ENCODE measurements around the gene SLC26A6.
A peak's percentile ranks its signal among the peaks of the same experiment; 100 is the strongest.

SLC26A6 gene

DNA sequence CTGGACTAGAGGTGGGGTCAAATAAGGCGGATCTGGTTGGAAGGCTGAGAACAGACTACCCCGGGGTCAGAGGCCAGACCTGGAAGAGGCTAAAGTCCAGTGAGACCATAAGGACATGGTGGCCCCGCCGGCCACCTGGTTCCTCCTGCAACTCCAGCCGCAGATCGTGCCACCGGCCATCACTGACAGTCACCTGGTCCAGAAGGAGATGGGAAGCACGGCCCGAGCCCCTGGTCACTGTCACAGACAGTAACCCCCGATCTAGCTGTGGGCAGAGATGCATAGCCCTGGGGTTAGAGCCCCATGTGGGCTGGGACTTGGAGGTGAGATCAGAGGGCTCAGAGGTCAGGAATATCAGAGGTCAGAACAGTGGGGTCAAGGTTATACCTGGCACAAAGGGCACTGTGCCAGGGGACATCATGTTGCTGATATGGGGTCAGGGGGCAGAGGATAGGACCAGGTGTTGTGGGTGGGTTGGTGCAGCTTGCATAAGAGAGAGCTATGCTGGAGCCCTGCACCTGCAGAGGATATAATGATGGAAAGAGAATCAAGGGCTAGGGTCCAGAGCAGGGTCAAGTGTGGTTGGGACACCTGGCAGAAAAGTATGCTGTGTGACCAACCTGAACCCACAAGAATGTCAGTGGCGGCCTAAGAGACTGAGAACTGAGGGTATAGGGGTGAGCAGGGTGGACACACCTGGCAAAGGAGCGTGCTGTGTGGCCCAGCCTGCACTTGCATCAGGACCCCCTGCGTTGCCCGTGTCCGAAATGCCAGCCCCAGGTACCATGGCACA, 17.9 kb upstream of the SLC26A6 start:
- TF ChIP-seq POLR2A (IDR thresholded peaks at IDR 0.05; ENCODE audit: low read length) (no peak), GATA1 (IDR thresholded peaks at IDR 0.05; ENCODE audit: low read depth, low read length) (no peak)
- DNase-seq = no peak

DNA sequence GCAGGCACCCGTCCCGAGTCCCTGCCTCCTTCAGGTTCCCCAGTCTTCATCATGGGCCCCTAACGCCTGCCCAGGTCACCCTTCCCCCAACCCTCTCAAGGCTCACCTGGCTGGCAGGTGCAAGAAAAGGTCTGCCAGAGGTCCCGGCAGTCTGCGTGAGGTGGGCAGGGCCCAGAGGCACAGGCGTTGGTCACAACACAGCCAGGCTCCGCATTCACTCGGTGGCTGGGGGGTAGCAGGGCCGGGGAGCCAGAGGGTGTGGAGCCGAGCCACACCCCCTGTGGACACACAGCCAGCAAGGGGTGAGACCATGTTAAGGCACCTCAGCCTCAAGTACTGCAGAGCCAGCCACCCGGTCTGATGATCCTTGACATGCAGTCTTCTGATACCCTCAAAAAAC, 16.5 kb upstream of the SLC26A6 start:
- DNase-seq = no peak
- TF ChIP-seq GATA1 (IDR thresholded peaks at IDR 0.05; ENCODE audit: low read depth, low read length) (no peak), POLR2A (IDR thresholded peaks at IDR 0.05; ENCODE audit: low read length) (no peak)

DNA sequence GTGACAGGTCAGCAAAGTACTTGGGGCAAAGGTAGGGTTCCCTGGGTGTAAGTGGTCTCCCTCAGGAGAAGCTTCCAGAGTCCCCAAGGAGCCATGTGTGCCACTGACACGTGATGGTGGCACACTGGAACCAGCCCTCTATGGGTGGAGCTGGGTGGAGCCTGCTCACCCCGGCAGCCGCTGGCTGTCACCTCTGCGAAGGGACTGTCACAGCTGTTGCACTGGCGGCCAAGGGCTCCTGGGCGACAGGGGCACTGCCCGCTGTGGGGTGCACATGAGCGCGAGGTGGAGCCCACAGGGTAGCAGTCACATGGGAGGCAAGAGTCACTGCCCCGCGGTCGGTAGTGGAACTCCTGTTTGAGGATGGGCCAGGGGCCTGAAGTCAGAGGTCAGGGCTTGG, 15.5 kb upstream of the SLC26A6 start:
- TF ChIP-seq GATA1 (IDR thresholded peaks at IDR 0.05; ENCODE audit: low read depth, low read length) (no peak), POLR2A (IDR thresholded peaks at IDR 0.05; ENCODE audit: low read length) (no peak)
- DNase-seq = no peak

DNA sequence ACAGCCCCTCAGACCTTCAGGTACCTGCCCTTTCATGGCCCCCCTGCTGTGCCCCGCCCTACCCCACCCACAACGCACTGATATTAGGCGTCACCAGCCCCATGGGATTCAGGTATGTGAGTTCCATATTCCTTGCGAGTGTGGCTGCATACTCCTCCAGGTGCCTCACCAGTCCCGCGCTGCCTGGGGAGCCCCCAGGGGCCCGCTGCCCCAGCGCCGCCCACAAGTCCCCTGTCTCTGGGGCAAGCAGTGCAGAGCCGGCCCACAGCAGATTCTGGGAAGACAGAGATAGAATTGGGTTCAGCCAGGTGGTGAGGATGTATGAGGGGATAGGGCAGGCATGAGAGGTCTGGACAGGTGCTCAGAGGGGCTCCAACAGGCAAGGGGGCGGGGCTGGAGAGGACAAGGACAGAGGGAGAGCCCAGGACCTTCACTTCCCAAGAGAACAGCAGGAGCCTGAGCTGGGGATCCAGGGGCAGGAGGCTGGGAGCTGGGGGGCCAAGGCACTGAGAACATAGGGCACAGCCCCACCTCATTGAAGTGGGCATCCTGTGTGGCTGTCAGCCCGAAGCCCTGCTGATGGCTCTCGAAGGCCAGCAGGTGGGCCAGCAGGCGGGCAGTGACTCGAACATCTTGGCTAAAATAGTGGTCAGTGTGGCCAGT, 13.1 kb upstream of the SLC26A6 start:
- DNase-seq = no peak
- TF ChIP-seq POLR2A (IDR thresholded peaks at IDR 0.05; ENCODE audit: low read length) (no peak), GATA1 (IDR thresholded peaks at IDR 0.05; ENCODE audit: low read depth, low read length) (no peak)

DNA sequence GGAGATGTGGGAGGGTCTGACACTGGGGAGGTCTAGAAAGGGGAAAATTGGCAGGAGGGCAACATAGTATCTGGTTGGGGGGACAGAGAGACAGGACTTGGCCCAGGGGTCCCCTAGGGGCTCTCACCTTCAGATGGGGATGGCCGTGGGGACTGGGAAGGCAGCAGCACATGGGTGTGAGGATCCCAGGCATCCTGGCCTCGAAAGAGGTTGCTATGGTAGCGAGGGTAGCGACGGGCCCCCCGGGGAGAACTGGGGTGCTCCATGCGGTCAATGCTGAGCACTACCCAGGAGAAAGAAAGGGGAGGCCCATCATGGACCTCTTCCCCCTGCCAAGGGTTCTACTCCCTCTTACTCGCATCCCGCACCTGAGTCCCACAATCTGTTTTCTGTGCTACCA, 12.5 kb upstream of the SLC26A6 start:
- no peak for DNase-seq
- TF ChIP-seq GATA1 (IDR thresholded peaks at IDR 0.05; ENCODE audit: low read depth, low read length) (no peak), POLR2A (IDR thresholded peaks at IDR 0.05; ENCODE audit: low read length) (no peak)

DNA sequence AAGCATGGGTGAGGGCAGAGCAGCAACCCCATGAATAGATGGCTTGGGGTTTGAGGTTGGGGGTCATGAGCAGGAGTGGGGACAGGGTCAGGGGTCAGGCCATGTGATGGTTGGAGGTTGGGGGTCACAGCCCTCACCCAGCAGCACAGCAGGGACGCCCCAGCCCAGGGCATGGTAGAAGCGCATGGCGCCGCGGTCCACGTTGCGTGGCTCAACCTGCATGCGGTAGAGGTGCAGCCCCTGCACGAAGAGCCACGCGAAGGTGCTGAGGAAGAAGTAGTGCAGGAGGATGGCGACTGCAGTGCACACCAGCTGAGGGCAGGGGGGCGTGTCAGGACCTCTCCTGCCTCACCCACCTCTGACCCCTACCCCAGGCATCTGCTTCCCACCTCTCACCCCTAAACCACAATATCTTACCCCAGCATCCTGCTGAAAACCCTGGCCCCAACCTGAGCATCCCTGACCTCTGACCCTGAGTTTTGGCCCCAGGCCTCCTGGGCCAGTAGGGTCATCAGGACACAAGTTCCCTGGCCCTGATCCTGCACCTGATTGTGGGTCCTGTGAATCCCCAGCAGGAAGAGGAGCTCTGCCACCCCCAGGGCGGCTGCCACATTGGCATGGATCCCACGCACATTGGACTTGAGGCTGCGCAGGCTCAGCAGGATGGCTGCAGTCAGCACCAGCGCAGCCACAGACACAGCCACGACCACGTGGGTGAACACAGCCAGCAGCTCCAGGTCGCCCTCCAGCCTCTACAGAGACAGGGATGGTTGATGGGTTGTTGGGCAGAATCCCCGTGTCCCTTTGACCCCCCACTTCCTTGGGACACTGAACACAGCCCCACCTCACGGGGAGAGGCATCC, 9.9 kb upstream of the SLC26A6 start:
- TF ChIP-seq GATA1 (IDR thresholded peaks at IDR 0.05; ENCODE audit: low read depth, low read length) (no peak), POLR2A (IDR thresholded peaks at IDR 0.05; ENCODE audit: low read length) (no peak)
- no peak for DNase-seq

DNA sequence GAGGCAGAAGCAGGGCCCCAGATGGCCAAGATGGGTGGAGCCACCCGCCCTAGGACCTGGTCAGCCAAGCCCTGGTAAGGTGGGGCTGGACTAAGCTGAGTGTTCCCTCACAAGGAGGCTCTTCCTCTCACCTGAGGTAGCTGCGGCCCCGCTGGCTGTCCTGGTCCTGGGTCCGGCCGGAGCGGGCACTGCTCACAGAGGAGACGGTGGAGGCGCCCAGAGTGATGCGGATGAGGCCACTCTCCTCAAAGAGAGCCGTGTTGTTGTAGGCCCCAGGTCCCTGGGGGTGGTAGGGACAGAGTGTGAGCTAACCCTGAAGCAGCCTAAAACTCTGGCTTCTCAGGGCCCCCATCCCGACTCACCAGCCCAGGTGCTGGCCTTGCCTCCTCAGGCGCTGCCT, 7.3 kb upstream of the SLC26A6 start:
- no peak for DNase-seq
- no peak for TF ChIP-seq POLR2A (IDR thresholded peaks at IDR 0.05; ENCODE audit: low read length)
- no peak for TF ChIP-seq GATA1 (IDR thresholded peaks at IDR 0.05; ENCODE audit: low read depth, low read length)

DNA sequence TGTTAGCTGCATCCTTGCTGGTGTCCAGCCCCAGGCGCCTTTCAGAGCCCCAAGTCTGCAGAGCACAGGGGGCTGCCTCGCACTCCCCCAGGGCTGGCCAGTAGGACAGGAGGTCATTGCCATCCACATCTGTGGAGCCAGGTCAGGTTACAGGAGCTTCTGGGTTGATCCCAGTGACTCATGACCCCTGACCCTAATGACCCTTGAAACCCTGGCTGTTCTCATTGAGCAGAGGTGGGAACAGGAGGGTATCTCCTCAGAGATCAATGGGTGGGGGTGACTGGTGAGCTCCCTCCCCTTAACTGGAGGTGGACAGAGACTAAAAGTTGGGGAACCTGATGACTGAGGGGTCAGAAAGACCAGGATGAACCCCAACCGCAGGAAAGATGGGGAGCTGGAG, 6.1 kb upstream of the SLC26A6 start:
- DNase-seq = no peak
- no peak for TF ChIP-seq POLR2A (IDR thresholded peaks at IDR 0.05; ENCODE audit: low read length)
- TF ChIP-seq GATA1 (IDR thresholded peaks at IDR 0.05; ENCODE audit: low read depth, low read length) = no peak

DNA sequence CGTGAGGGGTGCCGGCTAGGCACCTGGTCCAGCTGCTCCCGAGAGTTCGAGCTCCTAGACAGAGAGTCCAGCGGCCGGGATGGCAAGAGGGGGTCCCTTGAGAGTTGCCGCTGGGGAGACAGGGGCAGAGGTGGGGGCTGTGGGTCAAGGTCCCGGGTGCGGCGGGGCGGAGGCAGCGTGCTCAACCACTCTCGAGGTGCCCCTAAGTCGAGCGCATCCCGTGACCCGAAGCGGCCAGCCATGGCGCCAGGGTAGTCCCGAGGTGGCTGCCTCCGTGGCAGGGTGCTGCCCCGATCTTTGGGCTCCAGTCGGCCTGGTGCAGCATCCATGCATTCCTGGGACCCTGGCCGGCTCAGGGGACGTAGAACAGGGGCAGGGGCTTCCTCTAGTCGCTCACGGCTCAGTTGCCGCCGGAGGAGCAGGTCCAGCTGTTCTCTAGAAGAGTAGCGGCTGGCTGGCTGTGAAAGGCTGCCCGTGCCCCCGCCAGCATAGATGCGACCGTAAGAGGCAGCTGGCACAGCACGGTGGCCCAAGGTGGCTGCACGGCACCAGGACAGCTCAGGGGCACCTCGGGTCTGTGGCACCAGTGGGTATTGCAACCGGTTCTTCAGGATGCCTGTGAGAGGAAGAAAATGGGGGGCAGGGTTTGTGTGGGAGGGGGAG, 4.8 kb upstream of the SLC26A6 start:
- TF ChIP-seq POLR2A (IDR thresholded peaks at IDR 0.05; ENCODE audit: low read length) (no peak), GATA1 (IDR thresholded peaks at IDR 0.05; ENCODE audit: low read depth, low read length) (no peak)
- no peak for DNase-seq

DNA sequence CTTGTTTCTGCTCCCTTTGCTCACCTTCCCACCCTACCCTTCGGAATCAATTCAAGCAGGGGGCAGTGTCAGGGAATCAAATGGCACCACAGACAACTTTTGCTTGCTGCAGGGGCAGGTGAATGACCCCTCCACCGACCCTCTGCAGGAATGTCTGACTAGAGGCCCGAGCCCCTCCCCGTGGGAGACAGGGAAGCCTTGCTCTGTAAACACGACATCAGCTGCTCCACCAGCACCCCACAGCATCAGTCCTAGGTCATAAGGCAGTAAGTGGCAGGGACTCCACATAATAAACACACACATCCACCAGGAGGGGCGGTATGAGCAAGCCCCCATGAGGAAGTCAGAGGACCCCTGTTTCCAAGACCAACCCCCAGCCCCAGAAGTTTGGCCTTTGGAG, 2.0 kb upstream of the SLC26A6 start:
- no peak for TF ChIP-seq POLR2A (IDR thresholded peaks at IDR 0.05; ENCODE audit: low read length)
- no peak for TF ChIP-seq GATA1 (IDR thresholded peaks at IDR 0.05; ENCODE audit: low read depth, low read length)
- DNase-seq = no peak

DNA sequence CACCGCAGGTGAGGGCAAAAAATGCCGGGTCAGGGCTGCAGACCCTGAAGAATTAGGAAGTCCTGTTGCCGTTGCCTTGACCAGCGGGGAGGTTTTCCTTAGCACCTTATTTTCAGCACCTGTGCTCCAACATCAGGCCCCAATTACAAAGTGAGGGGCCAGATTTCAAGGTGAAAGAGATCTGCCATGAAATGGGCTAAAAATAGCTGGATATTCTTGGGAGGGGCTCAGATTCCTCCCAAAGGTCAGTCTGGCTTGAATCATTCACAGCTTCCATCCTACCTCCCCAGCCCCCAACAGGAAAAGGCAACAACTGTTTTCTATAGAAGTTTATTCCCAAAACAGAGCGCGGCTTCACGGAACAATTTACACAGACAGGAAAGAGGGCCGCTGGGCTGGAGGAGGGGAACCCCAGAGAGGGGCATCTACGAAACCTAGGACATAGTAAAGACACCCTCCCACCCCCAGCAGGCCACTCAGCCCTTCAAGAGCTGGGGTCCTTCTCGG, 941 bp upstream of the SLC26A6 start:
- no peak for DNase-seq
- TF ChIP-seq GATA1 (IDR thresholded peaks at IDR 0.05; ENCODE audit: low read depth, low read length) (no peak), POLR2A (IDR thresholded peaks at IDR 0.05; ENCODE audit: low read length) (no peak)

DNA sequence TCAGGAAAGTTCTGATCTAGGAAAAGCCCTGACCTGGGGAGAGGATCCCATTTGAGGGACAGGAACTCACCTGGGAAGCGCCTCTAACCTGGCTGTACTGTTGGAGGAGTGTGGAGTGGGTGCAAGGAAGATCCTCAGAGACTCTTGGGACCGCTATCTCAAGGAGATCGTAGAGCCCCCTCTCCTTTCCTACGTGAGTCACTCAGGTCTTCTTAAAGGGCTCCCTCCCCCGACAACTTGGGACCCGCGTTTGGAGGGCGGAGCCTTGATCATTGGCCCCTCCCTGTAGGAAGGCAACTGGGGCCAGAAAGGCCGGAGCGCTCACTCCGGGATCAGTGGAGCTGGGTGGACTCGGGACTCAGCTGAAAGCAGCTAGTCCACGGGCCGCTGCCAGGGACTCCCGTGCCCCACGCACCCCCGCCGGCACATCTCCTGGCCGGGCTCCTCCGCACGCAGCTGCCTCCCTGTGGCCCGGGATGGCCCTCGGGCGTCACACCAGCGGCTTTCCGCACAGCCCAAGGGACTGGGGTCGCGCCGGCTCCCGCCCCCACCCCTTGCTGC, 520 bp downstream of the SLC26A6 start:
- DNase-seq = peak; percentile 61 to 64
- TF ChIP-seq POLR2A (IDR thresholded peaks at IDR 0.05; ENCODE audit: low read length) (no peak), GATA1 (IDR thresholded peaks at IDR 0.05; ENCODE audit: low read depth, low read length) (no peak)

DNA sequence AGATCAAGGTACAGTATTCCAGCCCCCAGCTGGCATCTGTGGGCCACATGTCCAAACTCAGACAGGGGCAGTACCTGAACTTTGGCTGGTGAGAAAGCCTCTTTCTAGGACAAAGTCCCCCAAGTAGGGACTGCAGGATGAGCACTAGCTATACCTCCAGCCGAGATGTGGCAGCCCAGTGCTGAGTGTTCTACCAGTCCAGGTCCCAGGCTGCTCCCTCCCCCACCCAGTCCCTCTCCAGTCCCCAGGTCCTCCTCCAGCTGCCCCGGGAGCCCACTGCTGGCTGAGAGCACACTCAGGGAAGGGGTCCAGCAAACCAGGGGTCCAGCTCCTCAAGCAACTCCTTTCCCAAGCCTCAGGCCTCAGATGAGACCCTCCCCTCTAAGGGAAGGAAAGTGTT, 1.5 kb downstream of the SLC26A6 start:
- no peak for DNase-seq
- TF ChIP-seq GATA1 (IDR thresholded peaks at IDR 0.05; ENCODE audit: low read depth, low read length) (no peak), POLR2A (IDR thresholded peaks at IDR 0.05; ENCODE audit: low read length) (no peak)

All from erythroblast (primary cell).